GM21526 (cell line): ENCODE results near the gene PPP1R10.

Experiments
- ATAC-seq: cut with Tn5 transposase; IDR thresholded peaks from one replicate; pipeline ENCODE4 v1.9.1; 2021; ENCODE audit warnings: moderate library complexity; ENCODE audit not compliant: unreplicated experiment, low FRiP score

PPP1R10 gene

GRCh38 chr6:30560930-30561329, 56.1 kb downstream of the PPP1R10 start:
- ATAC-seq, result no peak

GRCh38 chr6:30557683-30557981, 59.4 kb downstream of the PPP1R10 start:
- no peak for ATAC-seq

GRCh38 chr6:30556906-30557682, 59.9 kb downstream of the PPP1R10 start, which contains the start of gene PRR3:
TSS of gene PRR3 (plus strand) at chr6:30557295. CDS start at chr6:30557345, 50 bp downstream.
- peak; percentile 48 for ATAC-seq

- ATAC-seq, result peak; percentile 76
Observed at GRCh38 chr6:30556066-30556905, 60.8 kb downstream of the PPP1R10 start, which contains the start of gene GNL1. TSS of gene GNL1 (minus strand) at chr6:30556489. CDS start at chr6:30556203, 286 bp downstream.

- peak; percentile 1 for ATAC-seq
Observed at GRCh38 chr6:30555816-30556065, 61.3 kb downstream of the PPP1R10 start.

GRCh38 chr6:30554962-30555815, 61.9 kb downstream of the PPP1R10 start:
- ATAC-seq, result no peak

GRCh38 chr6:30554404-30554803, 62.6 kb downstream of the PPP1R10 start:
- no peak for ATAC-seq
